MCF 10A (cell line): Measurements from ENCODE around the gene FAF1. TPM values are rescaled to one million over a fixed set of nuclear protein-coding genes. Genes with fewer than 3 reads are reported as not detected.

ENCODE experiments used
- BruUV-seq: library from RNA; stranded (reverse); fragments of 400-500 nt; replicated peaks from 2 replicates; lab custom pipeline; 2021; lab: Mats Ljungman, UMichigan
- CTCF ChIA-PET: fragments of 300-600 bp; sonication (Branson Sonifier 250); formaldehyde crosslinking; extraction: SDS; loops from one replicate; lab custom pipeline; 2021; ENCODE audit warnings: antibody characterized with exemption, inconsistent platforms; lab: Yijun Ruan, JAX
- POLR2A ChIA-PET: fragments of 300-600, 350-650 bp; sonication (Branson Sonifier 250); formaldehyde crosslinking; extraction: SDS; loops from one replicate; lab custom pipeline; 2020; ENCODE audit warnings: antibody characterized with exemption, inconsistent platforms; lab: Yijun Ruan, JAX
- DNase-seq: peaks from one replicate; pipeline ENCODE4 v3.0.0-alpha.2; 2018; ENCODE audit not compliant: unreplicated experiment
- H3K27ac Mint-ChIP-seq: one replicate; pipeline ENCODE4 v1.8.0; 2022; ENCODE audit warnings: mild to moderate bottlenecking, low read depth, mixed read lengths; ENCODE audit not compliant: unreplicated experiment
- H3K27me3 Mint-ChIP-seq: one replicate; pipeline ENCODE4 v1.8.0; 2022; ENCODE audit warnings: mixed read lengths; ENCODE audit not compliant: insufficient read depth, unreplicated experiment
- H3K36me3 Mint-ChIP-seq: one replicate; pipeline ENCODE4 v1.8.0; 2022; ENCODE audit warnings: mild to moderate bottlenecking, moderate library complexity, mixed read lengths; ENCODE audit not compliant: insufficient read depth, unreplicated experiment
- H3K4me1 Mint-ChIP-seq: one replicate; pipeline ENCODE4 v1.8.0; 2022; ENCODE audit warnings: mixed read lengths; ENCODE audit not compliant: insufficient read depth, unreplicated experiment
- H3K4me3 Mint-ChIP-seq: one replicate; pipeline ENCODE4 v1.8.0; 2022; ENCODE audit warnings: mild to moderate bottlenecking, moderate library complexity, mixed read lengths; ENCODE audit not compliant: unreplicated experiment
- H3K9me3 Mint-ChIP-seq: one replicate; pipeline ENCODE4 v1.8.0; 2022; ENCODE audit warnings: mixed read lengths; ENCODE audit not compliant: unreplicated experiment
- intact Hi-C: fragments of 100-400 bp; cut with micrococcal nuclease; formaldehyde crosslinking; loops from 2 replicates; pipeline ENCODE4 v1.14.1; 2022
- total RNA-seq: library from RNA; stranded (reverse); gene quantifications from 2 replicates; pipeline ENCODE4 v1.2.3, GENCODE V29; 2022
- TF ChIP-seq, protein P1 (sequence below): fragments of 200-600 bp; IDR thresholded peaks from one replicate; pipeline ENCODE4 v1.8.0; 2022; ENCODE audit warnings: antibody characterized with exemption, mild to moderate bottlenecking; ENCODE audit not compliant: unreplicated experiment

The FAF1 gene
- total RNA-seq, 1 experiment from 2014 or later, result 93.2 TPM

DNA sequence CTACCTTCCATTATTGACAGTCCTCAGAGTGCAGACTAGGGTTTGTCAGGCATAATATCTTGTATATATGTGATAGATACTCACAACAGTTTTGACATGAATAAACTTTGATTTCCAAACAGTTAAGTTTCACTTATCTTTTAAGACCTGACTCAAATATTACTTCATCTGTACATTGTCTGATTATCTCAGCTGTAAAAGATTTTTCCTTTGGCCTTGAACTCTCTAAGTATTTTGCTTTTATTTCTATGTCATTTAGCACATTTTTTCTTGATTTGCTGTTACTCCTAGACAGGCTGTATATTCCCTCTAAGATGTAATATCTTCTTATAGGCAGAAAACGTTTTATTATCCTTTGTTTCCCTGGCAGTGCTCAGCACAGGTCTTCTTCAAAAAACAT lies 471.2 kb downstream of the FAF1 start:
- ChIA-PET CTCF (no interaction called here), POLR2A (no interaction called here)
- H3K27ac Mint-ChIP-seq, result no peak overlapping the region
- peaks cover 30% of the 10 kb centered on the region for H3K36me3 Mint-ChIP-seq
- DNase-seq, result no peak
- no peak overlapping the region for H3K4me3 Mint-ChIP-seq
- H3K27me3 Mint-ChIP-seq, result no peaks in the 10 kb centered on the region
- TF ChIP-seq, protein P1, sequence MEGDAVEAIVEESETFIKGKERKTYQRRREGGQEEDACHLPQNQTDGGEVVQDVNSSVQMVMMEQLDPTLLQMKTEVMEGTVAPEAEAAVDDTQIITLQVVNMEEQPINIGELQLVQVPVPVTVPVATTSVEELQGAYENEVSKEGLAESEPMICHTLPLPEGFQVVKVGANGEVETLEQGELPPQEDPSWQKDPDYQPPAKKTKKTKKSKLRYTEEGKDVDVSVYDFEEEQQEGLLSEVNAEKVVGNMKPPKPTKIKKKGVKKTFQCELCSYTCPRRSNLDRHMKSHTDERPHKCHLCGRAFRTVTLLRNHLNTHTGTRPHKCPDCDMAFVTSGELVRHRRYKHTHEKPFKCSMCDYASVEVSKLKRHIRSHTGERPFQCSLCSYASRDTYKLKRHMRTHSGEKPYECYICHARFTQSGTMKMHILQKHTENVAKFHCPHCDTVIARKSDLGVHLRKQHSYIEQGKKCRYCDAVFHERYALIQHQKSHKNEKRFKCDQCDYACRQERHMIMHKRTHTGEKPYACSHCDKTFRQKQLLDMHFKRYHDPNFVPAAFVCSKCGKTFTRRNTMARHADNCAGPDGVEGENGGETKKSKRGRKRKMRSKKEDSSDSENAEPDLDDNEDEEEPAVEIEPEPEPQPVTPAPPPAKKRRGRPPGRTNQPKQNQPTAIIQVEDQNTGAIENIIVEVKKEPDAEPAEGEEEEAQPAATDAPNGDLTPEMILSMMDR, result no peak
- no TSS peak for BruUV-seq
- H3K4me1 Mint-ChIP-seq, result no peaks in the 10 kb centered on the region
- intact Hi-C loops, result no loop called here
- H3K9me3 Mint-ChIP-seq, result no peaks in the 10 kb centered on the region

DNA sequence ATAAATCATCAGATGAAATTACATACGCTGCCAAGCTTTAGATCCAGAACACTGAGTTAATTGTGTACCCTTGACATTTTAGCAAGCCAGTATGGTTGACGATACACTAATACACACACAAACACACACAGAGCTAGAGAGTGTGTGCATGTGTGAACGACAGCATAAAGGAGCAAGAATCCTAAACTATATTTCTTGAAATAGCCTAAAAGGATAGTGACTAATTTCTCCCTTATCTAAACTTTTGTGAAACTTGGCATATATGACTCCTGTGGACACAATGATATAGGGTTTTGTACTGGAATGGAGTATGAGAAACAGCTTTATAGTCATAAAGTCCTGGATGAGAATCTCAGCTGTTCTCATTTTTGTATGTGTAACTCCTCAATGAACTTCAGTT lies 471.7 kb downstream of the FAF1 start:
- ChIA-PET CTCF (no interaction called here), POLR2A (no interaction called here)
- no peaks in the 10 kb centered on the region for H3K9me3 Mint-ChIP-seq
- no peak for DNase-seq
- intact Hi-C loops, result no loop called here
- TF ChIP-seq, protein P1, result no peak
- H3K27ac Mint-ChIP-seq, result no peak overlapping the region
- H3K27me3 Mint-ChIP-seq, result no peaks in the 10 kb centered on the region
- no peaks in the 10 kb centered on the region for H3K4me1 Mint-ChIP-seq
- no TSS peak for BruUV-seq
- no peak overlapping the region for H3K4me3 Mint-ChIP-seq
- H3K36me3 Mint-ChIP-seq, result peaks cover 30% of the 10 kb centered on the region

DNA sequence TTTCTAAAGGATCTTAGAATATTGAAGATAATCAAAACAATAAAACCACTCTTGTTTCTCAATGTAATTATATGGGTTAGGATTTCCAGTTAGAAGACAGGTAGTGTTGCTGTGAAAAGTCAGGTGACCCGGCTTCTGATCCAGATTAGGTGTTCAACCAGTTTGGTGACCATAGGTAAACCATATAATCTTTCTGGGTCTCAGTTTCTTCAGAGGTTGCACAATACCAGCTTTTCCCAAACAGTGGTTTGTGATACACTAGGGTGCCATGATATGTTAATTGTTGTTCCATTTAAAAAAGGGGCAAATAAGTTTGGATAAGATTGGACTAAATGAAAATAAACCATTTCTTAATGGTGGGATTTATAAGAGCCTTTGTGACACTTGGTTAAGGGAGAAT lies 472.3 kb downstream of the FAF1 start:
- TF ChIP-seq, protein P1, result no peak
- intact Hi-C loops, result no loop called here
- Mint-ChIP-seq H3K27ac (no peak overlapping the region), H3K36me3 (peaks cover 24% of the 10 kb centered on the region), H3K4me1 (no peaks in the 10 kb centered on the region), H3K4me3 (no peak overlapping the region), H3K27me3 (no peaks in the 10 kb centered on the region), H3K9me3 (no peaks in the 10 kb centered on the region)
- no peak for DNase-seq
- BruUV-seq, result no TSS peak
- ChIA-PET POLR2A (no interaction called here), CTCF (no interaction called here)

DNA sequence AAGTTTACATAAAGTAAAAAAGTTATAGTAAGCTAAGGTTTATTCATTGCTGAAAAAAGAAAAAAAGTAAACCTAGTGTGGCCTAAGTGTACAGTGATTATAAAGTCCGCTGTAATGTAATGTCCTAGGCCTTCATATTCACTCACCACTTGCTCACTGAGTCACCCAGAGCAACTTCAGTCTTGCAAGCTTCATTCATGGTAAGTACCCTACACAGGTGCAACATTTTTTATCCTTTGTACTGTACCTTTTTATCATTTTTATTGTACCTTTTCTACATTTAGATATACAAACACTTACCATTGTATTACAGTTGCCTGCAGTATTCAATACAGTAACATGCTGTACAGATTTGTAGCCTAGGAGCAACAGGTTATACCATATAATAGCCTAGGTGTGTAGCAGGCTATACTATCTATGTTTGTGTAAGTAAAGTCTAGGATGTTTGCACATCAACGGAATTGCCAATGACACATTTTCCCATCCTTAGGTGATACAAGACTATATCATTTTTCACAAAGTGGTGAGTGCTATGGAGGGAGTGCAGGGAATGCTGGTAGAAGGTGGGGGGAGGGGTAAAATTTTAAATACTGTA lies 478.8 kb downstream of the FAF1 start:
- no peak overlapping the region for H3K27ac Mint-ChIP-seq

More for the DNA sequence above, 478.8 kb downstream of the FAF1 start:
- H3K36me3 Mint-ChIP-seq, result peaks cover 7% of the 10 kb centered on the region
- no peaks in the 10 kb centered on the region for H3K27me3 Mint-ChIP-seq
- DNase-seq, result no peak
- H3K9me3 Mint-ChIP-seq, result no peaks in the 10 kb centered on the region
- intact Hi-C loops, result no loop called here
- H3K4me3 Mint-ChIP-seq, result no peak overlapping the region
- no peaks in the 10 kb centered on the region for H3K4me1 Mint-ChIP-seq
- CTCF ChIA-PET, result no interaction called here
- BruUV-seq, result no TSS peak
- TF ChIP-seq, protein P1, result no peak
- POLR2A ChIA-PET, result interaction anchor here (1.1 kb wide), 1 partner anchor 9 kb away, joined by 3 read pairs; no protein-coding TSS in a partner anchor
